Measurements from ENCODE around the gene CYSLTR1.
A peak's percentile ranks its signal among the peaks of the same experiment; 100 is the strongest.
"Not testable (repeated sequence)": the region's sequence is repeated elsewhere in the genome, so short reads cannot be mapped to it uniquely, and the experiment has no call there.

Gene CYSLTR1

GRCh38 chrX:78237127-78237526 is 90.3 kb downstream of the CYSLTR1 start:
- no peaks in the 10 kb centered on the region for H3K4me1 ChIP-seq (ENCODE audit: control insufficient read depth in 1 of 2, insufficient read depth in 2 of 2, low read length in 2 of 2)

GRCh38 chrX:78226047-78226446 is 101.4 kb downstream of the CYSLTR1 start:
- H3K18ac ChIP-seq (ENCODE audit: low read length); H4K8ac ChIP-seq (ENCODE audit: low read depth, low read length); H3K9ac ChIP-seq (ENCODE audit: low read length); H3K79me2 ChIP-seq (ENCODE audit: control insufficient read depth, insufficient read depth, low read length, poor library complexity); H2BK12ac ChIP-seq (ENCODE audit: low read length); H3K27ac ChIP-seq (ENCODE audit: low read depth, low read length); H3K4me1 ChIP-seq (ENCODE audit: control insufficient read depth in 1 of 2, insufficient read depth in 2 of 2, low read length in 2 of 2); H2BK5ac ChIP-seq (ENCODE audit: low read depth, low read length, poor library complexity); H2AK5ac ChIP-seq (ENCODE audit: low read length); H2BK120ac ChIP-seq (ENCODE audit: insufficient read depth, low read length, poor library complexity); H3K36me3 ChIP-seq (ENCODE audit: control insufficient read depth in 1 of 2, insufficient read depth in 2 of 2, low read length in 2 of 2); H3K9me3 ChIP-seq (ENCODE audit: insufficient read depth, low read depth, low read length); H4K91ac ChIP-seq (ENCODE audit: low read depth, low read length); H4K12ac ChIP-seq (ENCODE audit: low read depth, low read length); H3K4ac ChIP-seq (ENCODE audit: low read depth, low read length); DNase-seq; H3K4me2 ChIP-seq (ENCODE audit: low read length); H3K27me3 ChIP-seq (ENCODE audit: insufficient read depth, low read length); H3K4me3 ChIP-seq (ENCODE audit: low read depth, low read length); H3K14ac ChIP-seq (ENCODE audit: low read length); H3K79me1 ChIP-seq (ENCODE audit: low read length); H3K23ac ChIP-seq (ENCODE audit: low read length); H2AFZ ChIP-seq (ENCODE audit: insufficient read depth, low read length, poor library complexity): not testable (repeated sequence)

More at GRCh38 chrX:78237127-78237526, 90.3 kb downstream of the CYSLTR1 start:
- no peak overlapping the region for H3K4me2 ChIP-seq (ENCODE audit: low read length)
- no peak overlapping the region for H4K91ac ChIP-seq (ENCODE audit: low read depth, low read length)
- H3K9me3 ChIP-seq (ENCODE audit: insufficient read depth, low read depth, low read length), result no peaks in the 10 kb centered on the region
- H2BK120ac ChIP-seq (ENCODE audit: insufficient read depth, low read length, poor library complexity), result no peak overlapping the region
- H2BK5ac ChIP-seq (ENCODE audit: low read depth, low read length, poor library complexity), result no peak overlapping the region
- H2AFZ ChIP-seq (ENCODE audit: insufficient read depth, low read length, poor library complexity), result no peak overlapping the region
- no peak overlapping the region for H4K8ac ChIP-seq (ENCODE audit: low read depth, low read length)
- H3K27ac ChIP-seq (ENCODE audit: low read depth, low read length), result no peak overlapping the region
- H3K14ac ChIP-seq (ENCODE audit: low read length), result no peak overlapping the region
- H3K4ac ChIP-seq (ENCODE audit: low read depth, low read length), result no peak overlapping the region
- no peak overlapping the region for H3K18ac ChIP-seq (ENCODE audit: low read length)
- no peaks in the 10 kb centered on the region for H3K79me1 ChIP-seq (ENCODE audit: low read length)
- no peak overlapping the region for H3K9ac ChIP-seq (ENCODE audit: low read length)
- H4K12ac ChIP-seq (ENCODE audit: low read depth, low read length), result no peak overlapping the region
- DNase-seq, result peak in 1 of 2 donors; percentile 4
- no peaks in the 10 kb centered on the region for H3K27me3 ChIP-seq (ENCODE audit: insufficient read depth, low read length)
- no peaks in the 10 kb centered on the region for H3K36me3 ChIP-seq (ENCODE audit: control insufficient read depth in 1 of 2, insufficient read depth in 2 of 2, low read length in 2 of 2)
- H3K4me3 ChIP-seq (ENCODE audit: low read depth, low read length), result no peak overlapping the region
- H3K79me2 ChIP-seq (ENCODE audit: control insufficient read depth, insufficient read depth, low read length, poor library complexity), result no peaks in the 10 kb centered on the region
- no peak overlapping the region for H2BK12ac ChIP-seq (ENCODE audit: low read length)
- no peak overlapping the region for H3K23ac ChIP-seq (ENCODE audit: low read length)
- no peak overlapping the region for H2AK5ac ChIP-seq (ENCODE audit: low read length)

All from trophoblast cell (in vitro differentiated cells and primary cell).